GM18951 (cell line): Measurements from ENCODE around the gene BTBD16.

Experiments
- POLR2A ChIP-seq: IDR thresholded peaks from 4 replicates; pipeline ENCODE4 v1.6.1; 2011; ENCODE audit warnings: mild to moderate bottlenecking; ENCODE audit not compliant: insufficient read length, insufficient read depth; ENCODE audit errors: extremely low read depth
- in situ Hi-C: fragments of 300-500 bp; cut with MboI; formaldehyde crosslinking; loops from one replicate; pipeline ENCODE4 v1.12.0; 2022; ENCODE audit warnings: low sequenced_read_pairs, mixed read lengths, inconsistent platforms; ENCODE audit not compliant: unreplicated experiment

The BTBD16 gene

DNA sequence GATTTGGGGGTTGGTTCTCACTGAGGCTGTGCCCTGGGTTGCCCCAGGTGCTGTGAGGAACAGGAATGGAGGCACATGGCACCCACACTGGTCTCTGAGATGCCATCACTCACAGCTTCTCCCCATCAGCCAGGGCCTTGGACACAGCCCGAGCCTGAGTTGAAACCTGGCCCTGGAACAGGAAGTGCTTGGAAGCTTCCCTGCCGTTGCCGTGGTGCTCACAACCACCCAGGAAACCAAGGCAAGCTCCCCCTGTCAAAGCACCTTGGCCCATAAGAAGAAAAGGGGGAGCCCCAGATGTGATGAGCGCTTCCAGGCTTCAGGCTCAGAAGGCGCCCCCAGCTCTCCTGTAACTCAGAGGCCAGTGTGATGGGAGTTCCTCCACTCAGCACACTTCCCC, at the start of gene BTBD16:
Gene BTBD16 (plus strand): TSS at position 221 of the 400 bp plus-strand sequence. CDS start 3,786 bp downstream, outside the sequence.
- in situ Hi-C loops, result no loop called here
- no peak for TF ChIP-seq POLR2A

DNA sequence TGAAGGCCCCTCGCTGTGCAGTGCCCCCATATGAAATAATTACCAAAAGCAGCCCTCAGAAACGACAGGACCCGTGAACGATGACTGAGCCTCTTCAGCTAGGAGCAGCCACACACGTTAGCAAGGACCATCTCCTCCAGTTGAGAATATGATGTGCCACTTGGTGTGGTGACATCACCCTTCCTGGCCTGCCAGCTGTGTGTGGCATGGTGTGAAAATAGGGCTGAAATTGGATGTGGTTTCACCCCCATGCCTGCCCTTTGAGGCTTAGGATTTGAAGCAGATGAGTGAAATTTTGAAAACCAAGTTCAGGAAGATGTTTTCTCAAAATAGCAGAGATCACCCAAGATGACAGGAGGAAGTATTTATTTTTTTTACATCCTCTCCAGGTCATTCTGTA, 49.1 kb upstream of the BTBD16 start:
- in situ Hi-C loops, result no loop called here
- no peak for TF ChIP-seq POLR2A

DNA sequence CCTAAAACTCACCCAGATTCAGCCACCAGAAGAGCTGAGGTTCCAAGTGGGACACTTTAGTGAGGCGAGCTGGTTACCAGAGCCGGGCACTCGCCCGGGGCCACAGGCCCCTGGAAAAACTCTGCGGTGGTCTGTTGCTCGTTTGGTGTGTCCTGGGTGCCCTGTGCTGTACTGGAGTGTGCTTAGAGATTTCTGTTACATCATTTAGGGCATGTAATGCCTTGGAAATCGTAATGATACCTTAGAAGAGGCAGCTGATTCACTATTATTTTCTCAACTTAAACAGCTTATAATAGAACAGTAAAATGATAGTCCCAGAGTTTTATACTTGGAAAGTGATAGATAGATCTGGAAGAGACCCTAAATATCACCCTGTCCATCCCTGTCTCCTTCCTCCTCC, 48.5 kb upstream of the BTBD16 start:
- TF ChIP-seq POLR2A, result no peak
- in situ Hi-C loops, result no loop called here

DNA sequence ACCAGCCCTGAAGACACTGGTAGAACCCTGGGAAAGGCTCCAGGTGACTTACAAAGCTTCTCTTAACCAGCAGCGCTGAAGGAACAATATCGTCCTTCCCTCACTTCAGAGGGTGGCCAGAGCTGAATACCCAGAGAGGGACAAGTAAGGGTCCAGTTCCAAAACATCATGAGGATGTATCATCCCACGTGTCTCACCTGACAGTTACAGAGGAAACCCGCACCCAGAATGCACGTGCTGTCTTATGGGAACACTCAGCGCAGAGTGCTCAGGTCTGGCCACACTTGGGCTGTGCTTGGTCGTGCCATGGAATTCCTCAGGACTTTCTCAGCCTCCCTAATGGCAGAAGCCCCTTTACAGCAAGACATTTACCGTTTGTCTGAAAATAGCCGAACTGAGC, 46.9 kb upstream of the BTBD16 start:
- in situ Hi-C loops, result no loop called here
- TF ChIP-seq POLR2A, result no peak

DNA sequence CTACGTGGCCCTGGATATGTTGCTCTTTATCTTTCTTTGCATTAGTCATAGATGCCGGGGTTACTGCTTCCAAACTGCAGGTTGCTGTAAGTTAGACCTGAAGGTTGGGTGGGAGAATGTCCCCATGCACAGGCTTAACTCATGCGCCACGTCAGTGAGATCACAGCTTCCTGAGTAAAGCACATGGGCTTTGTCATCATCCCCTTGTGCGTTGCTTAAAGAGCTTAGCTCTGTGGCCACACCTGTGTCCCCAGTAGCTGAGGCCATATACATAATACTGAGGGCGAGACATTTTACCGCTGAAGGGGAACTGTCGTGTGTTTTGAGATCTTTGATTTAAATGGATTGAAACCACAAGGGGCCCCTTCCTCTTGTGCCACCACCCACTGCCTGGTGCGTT, 45.8 kb upstream of the BTBD16 start:
- TF ChIP-seq POLR2A, result no peak
- in situ Hi-C loops, result no loop called here

DNA sequence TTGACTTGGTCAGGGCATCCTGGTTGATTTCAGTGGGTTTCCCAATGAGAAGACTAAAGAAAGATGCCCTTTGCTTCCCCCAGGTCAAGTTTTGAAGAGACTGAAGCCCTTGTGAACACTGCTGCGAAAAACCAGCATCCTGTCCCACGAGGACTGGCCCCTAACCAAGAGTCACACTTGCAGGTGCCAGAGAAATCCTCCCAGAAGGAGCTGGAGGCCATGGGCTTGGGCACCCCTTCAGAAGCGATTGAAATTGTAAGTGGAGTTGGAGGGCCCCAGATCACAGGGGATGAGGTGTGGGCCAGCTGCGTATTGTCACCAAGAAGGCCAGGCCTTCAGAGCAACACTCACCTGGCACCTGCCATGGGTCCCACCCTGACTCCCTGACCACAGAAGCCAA, 43.3 kb upstream of the BTBD16 start:
- TF ChIP-seq POLR2A, result no peak
- in situ Hi-C loops, result no loop called here

DNA sequence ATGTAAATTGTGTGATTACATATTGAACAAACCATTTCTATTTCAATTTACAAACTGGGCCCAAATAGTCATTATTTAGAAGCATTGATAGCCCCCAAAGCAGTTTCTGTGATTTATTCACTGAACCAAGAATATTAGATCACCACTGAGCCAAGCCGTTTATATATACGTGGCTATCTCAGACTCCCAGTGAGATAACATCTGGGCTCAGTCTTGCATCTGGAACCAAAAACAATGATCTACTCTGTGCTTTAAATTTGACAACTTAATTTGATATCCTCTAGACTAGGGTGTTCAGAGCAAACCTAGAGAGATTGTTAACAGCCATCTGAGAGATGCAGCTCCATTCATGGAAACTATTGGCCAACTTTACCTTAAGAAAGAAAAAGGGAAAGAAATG, 41.4 kb upstream of the BTBD16 start:
- TF ChIP-seq POLR2A, result no peak
- in situ Hi-C loops, result no loop called here

DNA sequence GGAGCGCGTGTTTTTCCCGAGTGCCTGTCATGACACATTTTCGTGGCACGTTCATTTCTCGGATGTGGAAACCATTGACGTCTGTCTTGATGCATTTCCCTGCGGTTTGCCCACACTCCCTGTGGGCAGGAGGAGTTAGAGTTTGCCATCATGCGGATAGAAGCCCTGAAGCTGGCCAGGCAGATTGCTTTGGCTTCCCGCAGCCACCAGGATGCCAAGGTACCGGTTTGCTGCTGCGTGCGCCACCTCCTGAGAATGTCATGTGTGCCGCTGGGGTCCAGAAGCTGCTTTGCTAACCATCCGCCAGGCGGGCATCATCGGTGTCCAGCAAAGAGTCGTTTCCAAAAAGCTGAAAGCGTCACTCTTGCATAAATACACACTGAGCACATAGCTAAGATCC, 40.9 kb upstream of the BTBD16 start:
- no peak for TF ChIP-seq POLR2A
- in situ Hi-C loops, result no loop called here

DNA sequence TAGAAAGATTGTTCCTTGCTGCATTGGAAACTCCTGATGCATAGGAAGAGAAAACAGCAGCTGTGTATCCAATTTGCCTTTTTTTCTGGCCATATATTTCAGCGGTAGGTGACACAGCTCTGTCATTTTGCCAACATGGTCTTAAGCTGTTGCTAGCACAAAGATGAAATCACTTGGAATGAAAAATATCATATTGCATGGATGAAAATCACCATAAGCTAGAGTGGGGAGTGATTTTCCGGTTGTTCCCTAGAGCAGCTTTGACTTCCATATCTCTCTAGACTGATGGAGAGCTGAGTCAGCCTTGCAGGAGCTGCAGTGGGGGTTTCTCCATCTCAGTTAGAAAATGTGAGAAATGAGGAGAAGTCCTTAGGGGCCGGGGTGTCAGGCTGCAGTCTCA, 38.3 kb upstream of the BTBD16 start:
- no peak for TF ChIP-seq POLR2A
- in situ Hi-C loops, result no loop called here

DNA sequence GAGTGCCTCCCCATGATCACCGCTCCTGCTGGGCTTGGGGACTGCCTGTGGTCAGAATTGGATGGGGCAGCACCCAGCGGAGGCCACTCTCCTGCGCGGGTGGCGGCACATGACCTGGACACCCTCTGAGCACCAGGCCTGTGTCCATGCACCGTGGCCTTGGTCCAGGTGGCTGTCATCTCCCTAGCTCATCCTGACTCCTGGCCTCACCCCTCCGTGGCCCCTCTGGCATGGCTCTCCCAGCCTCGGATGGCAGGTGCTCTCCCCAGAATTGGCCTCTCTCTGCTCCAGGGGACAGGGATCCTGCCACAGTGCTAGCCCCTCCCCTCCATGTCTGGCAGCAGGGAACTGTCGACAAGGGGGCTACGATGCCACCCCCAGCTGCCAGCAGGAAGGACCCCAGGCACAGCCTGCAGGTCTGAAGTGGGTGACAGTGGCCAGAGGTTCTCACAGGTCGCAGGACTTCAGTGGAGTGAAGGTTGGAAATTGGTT, 37.2 kb upstream of the BTBD16 start:
- TF ChIP-seq POLR2A, result no peak
- in situ Hi-C loops, result no loop called here

DNA sequence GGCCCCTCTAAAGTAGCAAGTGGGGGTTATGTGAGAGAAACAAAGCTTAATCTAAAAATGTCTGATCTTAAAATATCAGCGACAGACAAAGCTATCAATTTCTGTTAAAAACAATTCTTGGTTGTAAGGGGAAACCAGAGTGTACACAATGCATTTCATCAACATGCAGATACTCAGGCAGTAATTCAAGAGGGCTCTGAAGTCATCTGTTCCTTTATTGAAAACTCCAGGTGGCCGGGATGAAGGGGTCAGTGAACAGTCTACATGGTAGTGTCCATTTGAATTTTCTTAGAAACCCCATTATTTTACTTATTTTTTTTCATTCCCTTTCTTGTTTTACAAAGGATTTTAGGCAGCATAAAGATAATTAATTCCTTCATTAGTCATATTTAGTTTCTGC, 36.7 kb upstream of the BTBD16 start:
- in situ Hi-C loops, result no loop called here
- no peak for TF ChIP-seq POLR2A

DNA sequence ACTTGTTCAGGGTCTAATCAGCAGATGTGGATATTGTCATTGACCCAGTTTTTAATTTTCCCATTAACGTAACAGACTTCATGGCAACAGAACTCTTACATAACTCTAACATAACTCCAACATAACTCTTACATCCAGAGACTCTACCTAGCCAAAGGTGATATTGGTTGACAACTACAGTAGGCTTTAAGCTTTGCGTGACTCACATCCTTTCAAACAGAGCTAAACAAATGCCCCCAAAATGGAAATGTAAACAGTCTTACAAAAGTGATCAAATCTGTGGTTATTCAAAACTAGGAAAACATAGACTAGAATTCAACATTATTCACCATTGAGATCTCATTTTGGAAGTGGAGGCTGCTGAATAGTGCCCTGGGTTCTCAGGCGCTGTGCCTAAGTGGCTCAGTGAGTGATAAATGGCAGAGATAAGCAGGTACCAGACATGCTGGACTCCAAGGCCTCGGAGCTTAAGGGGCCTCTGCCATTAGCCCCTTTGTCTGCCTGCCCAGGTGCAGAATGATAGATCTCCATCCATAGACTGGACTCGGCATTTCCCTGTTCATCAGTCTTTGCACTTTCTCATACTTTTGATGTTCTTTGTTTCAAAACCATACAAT, 34.3 kb upstream of the BTBD16 start:
- TF ChIP-seq POLR2A, result no peak
- in situ Hi-C loops, result no loop called here

DNA sequence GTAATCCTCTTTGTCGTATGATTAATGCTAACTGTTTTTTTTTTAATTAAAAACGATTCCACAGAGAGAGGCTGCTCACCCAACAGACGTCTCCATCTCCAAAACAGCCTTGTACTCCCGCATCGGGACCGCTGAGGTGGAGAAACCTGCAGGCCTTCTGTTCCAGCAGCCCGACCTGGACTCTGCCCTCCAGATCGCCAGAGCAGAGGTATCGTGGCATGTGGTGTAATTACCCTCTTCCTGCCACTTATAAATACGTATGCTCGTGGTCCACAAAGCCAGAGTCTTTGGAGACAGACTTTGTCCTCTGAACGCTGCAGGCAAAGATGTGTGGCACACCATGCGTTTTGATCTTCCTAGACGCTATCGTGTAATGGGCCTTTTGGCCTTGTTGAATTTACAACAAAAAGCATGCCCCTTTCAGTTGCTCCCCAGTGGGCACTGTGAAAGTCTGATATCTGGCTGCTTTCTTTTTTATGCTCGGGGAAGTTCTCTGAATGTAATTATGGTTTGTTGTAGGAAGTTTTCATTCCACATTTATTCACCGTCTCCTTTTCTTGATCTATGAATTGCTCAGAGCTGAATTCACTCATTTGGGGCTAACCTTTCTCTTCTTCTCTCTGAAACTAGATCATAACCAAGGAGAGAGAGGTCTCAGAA, 33.6 kb upstream of the BTBD16 start:
- no peak for TF ChIP-seq POLR2A
- in situ Hi-C loops, result no loop called here

DNA sequence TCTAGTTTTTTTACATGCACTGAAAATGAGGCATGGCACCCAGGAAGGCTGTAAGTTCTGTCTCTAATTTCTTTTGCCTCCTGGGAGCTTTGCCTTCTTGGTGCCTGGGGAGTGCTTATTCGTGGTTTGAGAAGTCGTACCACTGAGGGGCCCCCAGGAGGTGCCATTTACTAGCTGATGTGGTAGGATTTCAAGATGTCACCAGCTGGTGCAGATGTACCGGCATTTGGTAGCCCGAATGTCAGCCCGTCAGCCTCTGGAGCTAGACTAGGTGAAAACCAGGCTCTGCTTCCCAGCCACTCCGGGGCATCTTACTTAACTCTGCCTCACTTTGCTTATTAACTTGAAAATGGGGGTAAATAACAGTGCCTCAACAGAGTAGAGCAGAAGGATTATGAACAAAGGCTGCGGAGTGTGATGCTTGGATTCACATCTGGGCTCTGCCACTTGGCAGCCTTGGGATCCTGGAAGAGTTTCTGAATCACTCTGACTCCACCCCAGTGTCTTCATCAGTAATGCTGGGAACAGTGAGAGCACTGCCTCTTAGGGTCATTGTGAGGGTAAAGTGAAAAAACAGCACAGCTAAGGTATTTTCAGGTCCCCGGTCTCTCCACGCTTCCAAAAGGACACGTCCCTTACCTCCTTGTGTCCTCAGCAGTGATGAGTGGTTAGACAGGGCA, 31.4 kb upstream of the BTBD16 start:
- in situ Hi-C loops, result no loop called here
- no peak for TF ChIP-seq POLR2A
